NK-92 (cell line): ENCODE measurements around the gene NDUFS3.
"Not testable (repeated sequence)": the region's sequence is repeated elsewhere in the genome, so short reads cannot be mapped to it uniquely, and the experiment has no call there.

Experiments used
- DNase-seq: peaks from one replicate; lab custom pipeline; 2025; ENCODE audit not compliant: unreplicated experiment; lab: John Stamatoyannopoulos, UW

Gene NDUFS3

GRCh38 chr11:47558695-47559094 is 20.2 kb upstream of the NDUFS3 start:
- DNase-seq = no peak

DNA sequence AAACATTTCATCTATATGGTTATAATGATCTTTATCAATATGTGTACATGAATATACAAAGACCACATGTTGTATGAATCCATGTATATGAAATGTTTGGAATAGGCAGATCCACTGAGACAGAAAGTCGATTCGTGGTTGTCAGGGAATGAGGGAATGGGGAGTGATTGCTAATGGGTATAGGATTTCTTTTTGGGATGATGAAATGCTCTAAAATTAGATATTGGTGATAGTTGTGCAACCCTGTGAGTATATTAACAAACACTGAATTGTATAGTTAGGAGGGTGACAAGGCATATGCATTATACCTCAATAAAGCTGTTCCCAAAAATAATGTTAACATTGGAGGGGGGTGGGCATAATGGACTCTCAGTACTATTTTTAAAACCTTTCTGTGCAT is 18.4 kb upstream of the NDUFS3 start:
- DNase-seq = no peak

DNA sequence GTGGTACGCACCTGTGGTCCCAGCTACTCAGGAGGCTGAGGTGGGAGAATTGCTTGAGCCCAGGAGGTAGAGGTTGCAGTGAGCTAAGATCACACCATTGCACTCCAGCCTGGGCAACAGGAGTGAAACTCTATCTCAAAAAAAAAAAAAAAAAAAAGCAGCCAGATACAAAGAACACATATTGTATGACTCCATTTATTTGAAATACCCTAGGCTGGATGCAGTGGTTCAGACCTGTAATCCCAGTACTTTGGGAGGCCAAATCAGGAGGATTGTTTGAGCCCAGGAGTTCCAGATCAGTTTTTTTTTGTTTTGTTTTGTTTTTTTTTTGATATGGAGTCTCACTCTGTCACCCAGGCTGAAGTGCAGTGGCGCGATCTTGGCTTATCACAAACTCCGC is 16.5 kb upstream of the NDUFS3 start:
- not testable (repeated sequence) for DNase-seq

DNA sequence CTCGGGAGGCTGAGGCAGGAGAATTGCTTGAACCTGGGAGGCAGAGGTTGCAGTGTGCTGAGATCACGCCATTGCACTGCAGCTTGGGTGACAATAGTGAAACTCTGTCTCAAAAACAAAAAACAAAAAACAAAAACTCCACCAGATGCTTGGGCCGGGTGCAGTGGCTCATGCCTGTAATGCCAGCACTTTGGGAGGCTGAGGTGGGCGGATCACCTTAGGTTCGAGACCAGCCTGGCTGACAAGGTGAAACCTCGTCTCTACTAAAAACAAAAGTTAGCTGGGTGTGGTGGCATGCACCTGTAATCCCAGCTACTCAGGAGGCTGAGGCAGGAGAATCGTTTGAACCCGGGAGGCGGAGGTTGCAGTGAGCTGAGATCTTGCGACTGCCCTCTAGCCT is 14.5 kb upstream of the NDUFS3 start:
- not testable (repeated sequence) for DNase-seq

GRCh38 chr11:47564933-47565339 is 13.9 kb upstream of the NDUFS3 start:
- no peak for DNase-seq

- DNase-seq = no peak
Measured at GRCh38 chr11:47565340-47566148, 13.3 kb upstream of the NDUFS3 start, which contains the start of gene PTPMT1. Gene PTPMT1, plus strand, starts transcription at chr11:47565599. Its CDS starts 24 bp downstream, at chr11:47565623.

GRCh38 chr11:47566149-47566698 is 12.7 kb upstream of the NDUFS3 start:
- DNase-seq = no peak

- no peak for DNase-seq
Measured at GRCh38 chr11:47569646-47570045, 9.2 kb upstream of the NDUFS3 start.

DNA sequence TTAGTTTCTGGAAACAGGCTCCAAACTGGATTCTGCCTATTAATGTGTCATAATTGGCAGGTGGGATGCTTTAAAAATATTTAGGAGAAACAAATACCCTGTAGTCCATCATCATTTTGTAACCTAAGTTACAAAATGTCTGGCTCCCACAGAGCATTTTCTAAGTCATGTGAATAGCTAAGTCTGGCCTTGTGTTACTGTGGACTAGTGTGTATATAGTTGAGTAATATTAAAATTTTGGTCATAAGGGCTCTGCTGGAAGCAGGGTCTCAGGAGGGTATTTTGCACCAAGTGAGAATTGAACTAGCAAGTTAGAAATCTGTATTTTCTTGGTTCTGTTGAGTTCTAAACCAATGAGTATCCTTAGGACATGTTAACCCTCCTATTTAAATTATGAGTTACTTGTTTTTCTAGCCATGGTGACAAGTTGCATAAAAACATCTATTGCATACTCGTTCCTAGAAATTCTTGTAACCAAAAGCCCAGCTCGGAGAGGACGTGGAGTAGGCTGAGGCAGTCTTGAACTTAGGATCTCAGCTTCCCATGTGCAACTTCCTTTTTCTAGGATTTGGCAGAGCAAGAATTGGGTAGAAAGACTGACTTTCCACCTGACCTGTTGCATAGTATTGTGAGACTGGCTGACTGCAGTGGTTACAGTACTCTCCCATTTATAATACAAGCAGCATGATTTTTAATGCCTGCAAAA is 8.1 kb upstream of the NDUFS3 start:
- no peak for DNase-seq

DNA sequence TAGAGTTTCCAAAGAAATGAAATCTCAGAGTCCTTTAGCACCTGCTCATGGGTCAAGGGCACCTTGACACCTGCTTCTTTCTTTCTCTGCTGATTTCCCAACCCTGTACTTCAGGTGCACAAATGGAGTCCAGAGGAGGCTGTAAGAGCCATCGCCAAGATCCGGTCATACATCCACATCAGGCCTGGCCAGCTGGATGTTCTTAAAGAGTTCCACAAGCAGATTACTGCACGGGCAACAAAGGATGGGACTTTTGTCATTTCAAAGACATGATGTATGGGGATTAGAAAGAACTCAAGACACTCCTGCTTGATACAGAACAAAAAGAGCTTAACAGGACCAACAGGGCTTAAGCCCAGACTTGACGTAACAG is 7.5 kb upstream of the NDUFS3 start:
- DNase-seq = no peak

GRCh38 chr11:47571895-47572294 is 7.0 kb upstream of the NDUFS3 start:
- no peak for DNase-seq

- no peak for DNase-seq
Measured at GRCh38 chr11:47572715-47573255, 6.1 kb upstream of the NDUFS3 start.

- DNase-seq = no peak
Measured at GRCh38 chr11:47573321-47573720, 5.6 kb upstream of the NDUFS3 start.

DNA sequence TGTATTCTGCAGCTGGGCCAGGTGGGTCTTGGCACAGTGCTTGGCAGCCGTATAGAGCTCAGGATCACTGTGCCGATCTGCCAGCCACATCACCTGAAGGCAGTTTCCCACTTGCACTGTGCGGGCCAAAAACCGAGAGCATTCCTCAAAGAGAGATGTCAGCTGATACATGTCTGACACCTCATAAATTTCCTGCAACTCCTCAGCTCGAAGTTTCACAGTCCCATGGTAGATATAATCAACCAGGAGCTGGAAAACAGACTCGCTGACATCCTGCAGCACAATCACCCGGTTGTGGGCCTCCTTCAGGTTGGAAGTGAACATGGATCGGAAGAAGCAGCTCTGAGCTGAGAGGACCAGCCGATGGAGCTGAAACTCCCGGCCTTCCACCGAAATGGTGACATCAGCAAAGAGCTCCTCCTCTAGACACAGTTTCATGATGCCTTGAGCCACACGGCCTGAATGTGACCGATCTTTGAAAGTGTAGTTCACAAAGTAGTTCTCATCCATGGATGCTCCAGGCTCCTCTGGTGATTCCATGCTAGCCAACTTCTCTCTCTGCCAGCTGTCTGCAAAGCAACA is 1.3 kb upstream of the NDUFS3 start:
- DNase-seq = no peak

DNA sequence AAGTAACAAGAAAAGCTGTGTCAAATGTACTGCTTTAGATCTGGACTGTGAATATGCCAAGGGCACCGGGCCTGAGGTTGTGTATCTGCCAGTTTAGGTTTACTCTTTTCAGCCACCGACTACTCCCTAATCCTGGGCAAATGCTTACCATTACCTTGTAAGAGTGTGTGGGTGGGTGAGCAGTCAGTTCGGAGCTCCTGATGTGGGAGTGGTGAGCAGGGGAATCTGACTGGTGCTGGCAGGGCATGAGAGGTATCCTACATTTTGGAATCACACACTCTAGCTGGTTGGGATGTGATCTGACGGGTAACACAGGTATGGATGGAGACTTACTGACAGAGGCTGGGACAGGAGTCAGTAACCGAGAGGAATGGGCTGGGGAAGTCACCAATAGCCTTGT is 5.0 kb downstream of the NDUFS3 start:
- DNase-seq = no peak

DNA sequence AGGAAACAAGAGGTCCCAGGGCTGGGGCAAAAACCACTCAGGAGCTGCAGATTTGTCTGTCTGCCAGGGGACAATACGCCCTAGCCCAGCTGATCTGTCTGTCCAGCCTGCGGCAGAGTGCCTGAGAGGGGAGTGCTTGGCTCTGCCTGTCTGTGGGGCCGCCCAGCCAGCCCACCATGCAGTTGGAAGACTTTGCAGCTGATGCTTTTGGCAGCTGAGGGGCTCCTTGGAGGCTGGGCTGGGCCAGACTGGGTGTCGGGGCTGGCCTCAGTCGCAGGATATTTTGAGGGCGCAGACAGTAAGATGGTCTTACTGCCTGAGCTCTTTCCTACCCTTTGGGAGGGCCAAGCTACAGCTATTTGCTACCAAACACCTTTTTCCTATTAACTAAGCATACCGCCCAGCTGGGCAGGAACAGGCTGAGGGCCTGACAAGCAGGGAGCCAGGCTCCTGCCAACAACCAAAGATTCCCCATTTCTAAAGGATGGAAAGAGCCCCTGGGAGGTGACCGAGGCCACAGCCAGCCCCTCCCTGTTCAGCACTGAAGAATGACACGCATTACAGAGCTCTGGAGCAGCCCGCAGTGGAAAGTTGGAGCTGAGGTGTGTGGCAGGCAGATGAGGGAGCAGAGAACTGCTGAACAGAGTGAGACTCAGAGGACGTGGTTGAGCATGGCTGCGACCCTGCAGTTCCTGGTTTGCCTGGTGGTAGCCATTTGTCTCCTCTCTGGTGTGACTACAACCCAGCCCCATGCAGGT is 7.4 kb downstream of the NDUFS3 start, which contains the start of gene FAM180B:
Gene FAM180B (plus strand): TSS at position 581 of the 758 bp plus-strand sequence. CDS start 91 bp downstream, at position 672.
- DNase-seq = no peak

DNA sequence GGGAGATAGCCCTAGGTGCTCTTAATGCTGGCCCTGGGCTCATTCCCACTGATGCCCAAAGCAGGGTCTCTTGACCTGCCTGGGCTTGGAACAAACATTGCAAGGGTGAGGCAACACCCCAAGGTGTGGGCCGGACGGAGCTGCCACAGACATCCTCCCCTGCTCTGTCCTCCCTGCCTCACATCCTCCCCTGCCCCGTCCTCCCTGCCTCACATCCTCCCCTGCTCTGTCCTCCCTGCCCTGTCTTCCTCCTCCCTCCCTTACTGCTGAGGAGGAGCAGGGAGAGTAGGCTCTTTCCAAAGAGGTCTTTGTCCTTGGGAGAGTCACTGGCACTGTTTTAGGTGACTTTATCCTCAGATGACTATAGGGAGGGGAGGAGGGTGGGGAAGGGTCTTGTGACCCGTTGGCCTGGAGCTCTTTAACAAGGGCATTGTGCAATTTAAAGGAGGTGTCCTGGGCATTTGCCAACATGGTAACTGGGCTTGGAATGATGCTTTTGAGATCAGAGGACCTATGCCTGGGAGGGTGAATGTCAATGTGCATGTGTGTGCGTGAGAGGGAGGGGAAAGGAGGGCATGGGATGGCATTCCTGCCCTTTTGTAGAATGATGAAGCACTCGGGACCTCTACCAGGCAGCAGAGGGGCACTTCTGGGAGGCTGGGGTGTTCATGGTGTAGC is 8.3 kb downstream of the NDUFS3 start:
- no peak for DNase-seq

- no peak for DNase-seq
Measured at GRCh38 chr11:47587723-47588326, 9.0 kb downstream of the NDUFS3 start.

DNA sequence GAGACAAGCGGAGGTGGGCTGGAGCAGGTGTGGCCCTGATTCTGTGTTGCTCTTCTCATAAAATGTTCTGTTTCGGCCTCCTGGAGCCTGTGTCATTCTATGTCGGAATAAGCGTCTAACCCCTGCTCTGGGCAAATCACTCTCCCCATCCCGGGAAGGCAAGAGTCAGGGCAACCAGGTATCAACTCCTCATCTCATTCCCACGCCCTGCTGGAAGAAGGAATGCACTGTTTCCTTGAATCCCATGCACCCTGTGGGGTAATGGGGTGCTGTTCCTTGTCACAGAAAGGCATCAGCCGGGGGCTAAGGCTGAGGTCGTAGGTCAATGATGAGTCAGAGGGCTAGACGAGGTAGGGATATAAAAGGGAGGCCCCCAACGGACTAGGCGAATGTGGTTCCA is 10.2 kb downstream of the NDUFS3 start:
- no peak for DNase-seq

- no peak for DNase-seq
Measured at GRCh38 chr11:47589584-47589976, 10.7 kb downstream of the NDUFS3 start.
